Stimulated activated CD8-positive, alpha-beta memory T cell treated with anti-CD3 and anti-CD28 coated beads, Interleukin-7, amount 100 ng/mL, for 1 hour (primary cell): Measurements from ENCODE around the gene CEACAM18.
A peak's percentile ranks its signal among the peaks of the same experiment; 100 is the strongest.
"Not testable (repeated sequence)": the region's sequence is repeated elsewhere in the genome, so short reads cannot be mapped to it uniquely, and the experiment has no call there.

ENCODE experiments used
- DNase-seq, 2 donors: peaks; one replicate each; pipeline ENCODE4 v3.0.0-alpha.2; 2020; ENCODE audit warnings: low read depth in 2 of 2

CEACAM18 gene

DNA sequence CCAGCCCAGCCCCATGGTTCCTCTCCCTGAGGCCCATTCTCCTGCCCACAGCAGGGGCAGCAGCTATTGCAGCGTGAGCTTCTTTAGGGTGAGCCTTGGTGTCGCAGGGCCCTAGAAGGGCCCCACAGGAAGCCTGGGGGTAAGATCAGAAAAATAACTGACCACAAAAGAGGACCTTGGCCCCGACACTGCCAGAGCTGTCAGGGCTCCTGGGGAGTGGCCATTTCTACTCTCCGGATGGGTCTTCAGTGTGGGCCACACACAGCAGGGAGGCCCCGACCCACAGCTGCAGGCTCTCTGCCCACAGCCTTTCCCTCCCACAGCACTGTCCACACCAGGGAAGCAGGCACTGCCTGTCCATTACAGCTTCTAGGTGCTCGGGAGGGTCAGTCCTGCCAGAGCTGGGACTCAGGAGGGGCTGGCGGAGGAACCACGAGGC lies 16.6 kb upstream of the CEACAM18 start:
- DNase-seq = no peak

DNA sequence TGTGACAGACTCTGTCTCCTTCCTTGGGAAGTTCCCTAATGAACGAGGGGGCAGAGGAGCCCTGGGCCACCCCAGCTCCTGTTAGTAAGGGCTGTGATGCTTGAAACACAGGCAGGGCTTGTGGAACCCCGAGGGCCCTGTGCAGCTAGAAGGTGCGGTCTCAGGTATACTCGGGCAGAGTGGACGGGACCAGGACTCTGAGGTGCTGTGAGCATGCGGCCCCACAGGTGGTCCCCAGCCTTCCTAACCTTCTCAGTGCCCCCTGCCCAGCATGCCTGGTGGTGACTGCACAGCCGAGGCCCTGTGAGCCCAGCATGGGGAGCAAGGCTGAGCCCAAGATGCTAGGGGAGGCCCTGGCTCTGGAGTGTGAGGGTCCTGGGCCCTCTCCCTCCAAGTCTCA lies 16.1 kb upstream of the CEACAM18 start:
- DNase-seq = no peak

DNA sequence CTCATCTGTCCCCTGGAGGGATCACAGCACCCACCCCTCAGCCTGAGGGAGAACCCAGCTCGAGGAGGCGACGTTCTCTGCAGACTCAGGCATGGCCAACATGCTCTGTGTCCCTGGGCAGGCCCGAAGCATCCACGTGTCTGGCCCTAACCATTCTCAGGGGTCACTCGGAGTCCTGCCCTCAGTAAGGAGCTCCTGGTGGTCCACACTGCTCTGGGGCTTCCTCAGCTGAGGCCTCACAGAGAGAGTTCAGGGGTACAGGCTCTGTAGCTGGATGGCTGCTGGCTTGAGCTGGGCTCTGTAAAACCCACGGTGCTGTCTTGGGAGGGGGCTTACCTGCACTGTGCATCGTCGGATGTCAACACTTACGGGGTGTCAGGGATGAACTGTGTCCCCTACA lies 15.7 kb upstream of the CEACAM18 start:
- no peak for DNase-seq

GRCh38 chr19:51463976-51464581 lies 14.3 kb upstream of the CEACAM18 start:
- not testable (repeated sequence) for DNase-seq

DNA sequence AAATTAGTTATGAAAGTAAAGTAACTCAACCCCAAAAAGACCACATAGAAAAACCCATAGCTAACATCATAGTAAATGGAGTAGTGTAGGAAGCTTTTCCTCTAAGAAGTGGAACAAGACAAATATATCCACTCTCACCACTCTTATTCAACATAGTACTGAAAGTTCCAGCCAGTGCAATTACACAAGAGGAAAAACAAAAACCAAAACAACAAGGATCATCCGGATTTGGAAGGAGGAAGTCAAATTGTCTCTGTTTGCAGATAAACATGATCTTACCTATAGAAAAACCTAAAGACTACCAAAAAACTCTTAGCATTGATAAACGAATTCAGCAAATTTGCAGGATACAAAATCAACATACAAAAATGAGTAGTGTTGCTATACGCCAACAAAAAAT lies 11.6 kb upstream of the CEACAM18 start:
- no peak for DNase-seq

DNA sequence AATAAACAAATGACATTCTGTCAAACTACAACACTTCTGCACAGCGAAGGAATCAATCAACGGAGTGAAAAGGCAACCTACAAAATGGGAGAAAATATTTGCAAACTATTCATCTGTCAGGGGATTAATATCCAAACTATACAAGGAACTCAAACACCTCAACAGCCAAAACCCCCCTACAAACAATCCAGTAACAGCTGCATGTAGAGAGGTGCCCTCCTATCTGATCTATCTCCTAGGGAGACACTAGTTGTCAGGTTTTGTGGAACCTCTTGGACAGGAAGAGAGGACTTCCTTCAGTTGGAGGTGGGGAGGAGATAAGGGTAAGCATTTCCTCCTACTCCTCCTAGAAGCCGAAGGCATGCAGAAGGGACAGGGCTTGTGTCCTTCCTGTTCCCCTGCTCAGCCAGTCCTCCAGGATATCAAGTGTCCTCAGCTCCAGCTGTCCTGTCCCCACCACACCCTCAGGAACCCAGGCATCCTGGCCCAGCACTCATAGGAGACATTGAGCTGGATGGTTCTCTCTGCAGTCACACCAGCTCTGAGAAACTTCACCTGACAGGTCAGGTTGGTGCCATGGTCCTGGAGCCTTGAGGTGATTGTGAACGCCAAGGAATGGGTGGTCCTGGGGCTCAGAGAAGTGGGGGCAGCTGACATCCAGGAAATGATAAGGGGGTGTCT lies 10.3 kb upstream of the CEACAM18 start:
- DNase-seq = no peak

DNA sequence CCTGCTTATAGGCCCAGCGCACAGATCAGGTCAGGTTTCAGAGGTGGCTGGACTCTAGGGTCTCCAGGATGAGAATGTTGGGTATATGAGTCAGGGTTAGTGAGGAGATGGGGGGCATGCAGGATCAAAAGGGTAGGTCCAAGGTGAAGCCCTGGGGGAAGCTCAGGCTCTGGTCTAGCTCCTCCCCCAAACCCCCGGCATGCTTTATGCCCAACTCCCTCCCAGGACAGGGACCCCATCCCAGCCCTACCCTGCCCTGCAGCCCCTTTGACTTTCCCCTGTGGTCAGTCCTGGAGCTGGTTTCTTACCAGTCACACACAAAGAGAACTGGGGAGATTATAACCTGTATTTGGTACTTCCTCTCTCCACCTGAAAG lies 9.8 kb upstream of the CEACAM18 start:
- no peak for DNase-seq

GRCh38 chr19:51469162-51469561 lies 9.2 kb upstream of the CEACAM18 start:
- no peak for DNase-seq

DNA sequence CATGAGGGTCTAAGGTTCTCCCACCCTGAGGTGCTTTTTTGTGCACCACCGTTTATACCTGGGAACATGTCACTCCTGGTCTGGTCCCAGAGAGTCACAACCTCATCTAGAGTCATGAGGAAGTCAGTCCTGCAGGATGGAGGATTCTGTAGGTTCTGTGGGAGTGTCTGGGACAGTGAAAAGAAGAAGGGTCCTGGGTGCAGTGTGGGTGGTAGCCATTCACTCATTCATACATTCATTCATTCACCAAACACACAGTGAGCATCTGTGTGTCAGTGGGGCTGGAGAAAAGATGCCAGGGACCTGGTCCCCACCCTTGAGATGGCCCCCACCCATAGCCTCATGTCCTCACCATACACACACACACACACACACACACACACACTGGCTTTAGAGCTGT lies 8.7 kb upstream of the CEACAM18 start:
- no peak for DNase-seq

- no peak for DNase-seq
Measured at GRCh38 chr19:51470966-51471365, 7.4 kb upstream of the CEACAM18 start.

- no peak for DNase-seq
Measured at GRCh38 chr19:51471527-51471926, 6.8 kb upstream of the CEACAM18 start.

DNA sequence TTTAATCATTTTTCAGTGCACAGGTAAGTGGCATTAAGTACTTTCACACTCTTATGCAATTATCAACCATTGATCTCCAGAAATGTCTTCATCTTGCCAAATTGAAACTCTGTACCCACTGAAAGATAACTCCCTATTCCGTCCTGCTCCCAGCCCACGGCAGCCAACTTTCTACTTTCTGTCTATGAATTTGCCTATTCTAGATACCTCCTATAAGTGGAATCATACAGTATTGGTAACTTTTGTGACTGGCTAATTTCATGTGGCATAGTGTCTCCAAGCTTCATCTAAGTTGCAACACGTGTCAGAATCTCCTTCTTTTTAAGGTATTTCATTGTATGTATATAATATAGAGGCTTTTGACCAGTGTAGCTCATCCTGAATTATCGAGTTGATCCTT lies 5.7 kb upstream of the CEACAM18 start:
- no peak for DNase-seq

GRCh38 chr19:51473009-51473707 lies 5.2 kb upstream of the CEACAM18 start:
- peak; percentile 56 to 74 for DNase-seq

DNA sequence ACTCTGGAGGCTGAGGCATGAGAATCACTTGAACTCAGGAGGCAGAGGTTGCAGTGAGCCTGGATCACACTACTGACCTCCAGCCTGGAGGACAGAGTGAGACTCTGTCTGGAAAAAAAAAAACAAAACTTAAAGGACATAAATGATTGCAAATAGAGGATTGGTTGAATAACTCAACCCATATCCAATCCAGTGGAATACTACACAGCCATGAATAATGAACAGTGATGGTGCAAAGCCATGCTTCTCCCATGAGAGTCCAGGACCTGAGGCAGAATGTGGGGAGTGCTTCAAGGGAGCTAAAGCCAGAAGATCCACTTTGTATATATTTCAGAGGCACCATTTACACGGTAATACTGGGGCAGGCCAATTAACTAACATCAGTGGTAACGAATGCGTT lies 2.2 kb upstream of the CEACAM18 start:
- DNase-seq = no peak

DNA sequence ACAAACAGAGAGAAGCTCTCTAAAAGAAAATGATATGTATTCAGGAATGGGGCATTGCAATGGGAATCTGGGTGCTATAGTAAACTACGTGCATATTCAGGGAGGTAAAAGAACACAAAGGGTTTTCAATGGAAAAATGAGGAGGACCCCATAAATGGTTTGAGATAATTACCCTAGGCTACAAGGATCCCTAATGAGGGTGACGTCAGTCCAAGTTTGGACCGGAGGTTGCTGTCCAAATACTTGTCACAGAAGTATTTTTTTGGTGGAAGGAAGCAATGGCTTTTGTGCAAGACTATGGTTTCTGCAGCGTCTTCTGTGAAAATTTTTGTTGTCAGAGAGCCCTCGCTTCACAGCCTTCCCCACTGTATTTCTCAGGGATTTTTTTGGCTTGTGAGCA lies 995 bp upstream of the CEACAM18 start:
- DNase-seq = no peak

- DNase-seq = no peak
Measured at GRCh38 chr19:51479531-51480331, 1.4 kb downstream of the CEACAM18 start.

GRCh38 chr19:51480590-51480989 lies 2.3 kb downstream of the CEACAM18 start:
- no peak for DNase-seq

- DNase-seq = no peak
Measured at GRCh38 chr19:51485960-51486660, 7.8 kb downstream of the CEACAM18 start.

DNA sequence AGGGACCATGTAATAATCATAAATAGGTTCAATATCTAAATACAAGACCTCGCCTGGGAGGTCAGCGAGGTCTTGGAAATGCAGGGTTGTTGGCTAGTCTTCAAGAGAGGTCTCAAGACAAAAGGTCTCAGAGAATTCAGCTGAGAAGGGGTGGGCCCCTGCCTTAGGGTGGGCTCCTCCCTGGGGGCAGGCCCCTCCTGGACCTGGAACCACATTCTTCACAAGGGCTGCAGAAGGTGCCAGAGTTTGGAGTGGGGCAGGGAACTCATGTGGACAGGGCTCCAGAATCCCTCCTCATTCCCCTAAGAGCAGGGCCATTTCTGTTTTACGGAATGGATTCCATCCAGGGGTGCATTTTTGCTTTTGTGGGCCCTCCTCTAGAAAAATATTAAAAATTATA lies 10.2 kb downstream of the CEACAM18 start:
- DNase-seq = no peak

- no peak for DNase-seq
Measured at GRCh38 chr19:51489113-51489512, 10.8 kb downstream of the CEACAM18 start.

DNA sequence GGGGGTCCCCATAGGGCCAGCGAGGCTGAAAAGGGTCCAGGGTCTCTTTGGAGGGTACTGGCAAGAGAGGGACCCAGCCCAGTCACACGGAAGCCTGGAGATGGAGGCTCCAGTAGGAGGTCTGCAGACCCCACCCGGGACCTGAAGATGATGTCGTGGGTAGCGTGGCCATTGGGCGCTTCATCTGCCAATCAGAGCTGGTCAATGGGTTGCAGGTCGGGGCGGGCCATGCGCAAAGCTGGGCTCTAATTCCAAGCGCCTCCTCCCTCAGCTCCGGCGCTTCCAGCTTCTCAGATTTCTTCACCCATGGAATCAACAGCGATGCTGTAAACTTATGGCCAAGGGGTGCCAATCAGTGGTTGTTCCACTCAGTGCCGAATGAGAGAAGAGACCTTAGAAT lies 12.3 kb downstream of the CEACAM18 start:
- no peak for DNase-seq

DNA sequence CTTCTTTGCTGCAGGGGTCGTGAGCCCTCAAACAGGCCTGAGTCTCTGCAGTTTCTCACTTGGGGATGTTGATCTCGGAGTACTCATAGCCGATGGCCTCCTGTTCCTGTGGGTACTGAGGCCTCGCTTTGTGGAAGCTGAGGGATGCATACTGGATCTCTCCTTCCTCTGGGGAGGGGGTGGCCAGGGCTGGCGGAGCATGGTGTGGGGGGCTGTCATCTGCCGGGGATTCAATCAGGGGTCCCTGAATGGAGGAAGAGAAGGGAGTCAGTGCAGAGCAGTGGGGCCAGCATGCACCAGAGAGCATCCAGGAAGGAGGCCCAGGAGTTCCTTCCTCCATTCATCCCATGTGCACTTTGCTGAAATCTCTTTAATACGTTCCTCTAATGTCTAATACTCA lies 13.2 kb downstream of the CEACAM18 start:
- DNase-seq = no peak
